ENCODE data around the gene AREL1. TPM values are rescaled to one million over a fixed set of nuclear protein-coding genes. Genes with fewer than 3 reads are reported as not detected.

AREL1 gene
- total and polyA plus RNA-seq, 8 donors = 26.0 to 42.6 (median 28.3) TPM

DNA sequence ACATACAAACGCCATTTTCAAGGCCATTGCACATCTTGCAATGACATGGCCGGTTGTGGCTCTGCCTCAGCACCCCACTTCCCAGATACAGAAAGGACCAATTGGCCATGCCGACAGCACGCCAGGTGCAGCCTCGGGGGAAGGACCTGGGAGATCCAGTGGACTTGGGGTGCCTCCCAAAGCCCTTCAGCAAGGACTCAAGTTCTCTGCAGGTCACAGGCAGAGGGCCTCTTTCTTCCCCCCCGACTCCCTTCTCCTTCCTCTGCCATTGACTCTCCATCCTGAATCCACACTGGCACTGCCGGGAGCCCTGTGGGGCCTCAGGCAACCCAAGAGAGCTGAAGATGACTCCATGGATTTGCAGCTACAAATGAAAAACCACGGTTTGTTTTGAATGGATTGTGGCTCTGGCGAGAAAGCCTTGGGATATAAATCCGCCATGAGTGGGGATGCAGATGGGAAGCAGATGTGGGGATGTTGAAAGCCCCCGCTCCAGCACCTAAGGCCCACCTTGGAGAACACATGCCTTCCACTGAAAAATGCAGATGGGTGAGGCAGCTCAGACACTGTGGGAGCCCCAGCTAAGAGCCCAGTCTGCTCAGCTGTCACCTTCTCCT lies 65.7 kb downstream of the AREL1 start:
- intact Hi-C loops (cut with DNase I) = no loop called here
- ATAC-seq (no peak), DNase-seq (no peak)
- Histone ChIP-seq H3K4me1 (no peaks in the 10 kb centered on the region), H3K27me3 (peaks cover 0 to 18% of the 10 kb centered on the region in 2 donors), H3K36me3 (no peaks in the 10 kb centered on the region), H3K27ac (no peak overlapping the region), H3K4me3 (no peak overlapping the region), H3K9me3 (no peaks in the 10 kb centered on the region)
- TF ChIP-seq, protein P1, sequence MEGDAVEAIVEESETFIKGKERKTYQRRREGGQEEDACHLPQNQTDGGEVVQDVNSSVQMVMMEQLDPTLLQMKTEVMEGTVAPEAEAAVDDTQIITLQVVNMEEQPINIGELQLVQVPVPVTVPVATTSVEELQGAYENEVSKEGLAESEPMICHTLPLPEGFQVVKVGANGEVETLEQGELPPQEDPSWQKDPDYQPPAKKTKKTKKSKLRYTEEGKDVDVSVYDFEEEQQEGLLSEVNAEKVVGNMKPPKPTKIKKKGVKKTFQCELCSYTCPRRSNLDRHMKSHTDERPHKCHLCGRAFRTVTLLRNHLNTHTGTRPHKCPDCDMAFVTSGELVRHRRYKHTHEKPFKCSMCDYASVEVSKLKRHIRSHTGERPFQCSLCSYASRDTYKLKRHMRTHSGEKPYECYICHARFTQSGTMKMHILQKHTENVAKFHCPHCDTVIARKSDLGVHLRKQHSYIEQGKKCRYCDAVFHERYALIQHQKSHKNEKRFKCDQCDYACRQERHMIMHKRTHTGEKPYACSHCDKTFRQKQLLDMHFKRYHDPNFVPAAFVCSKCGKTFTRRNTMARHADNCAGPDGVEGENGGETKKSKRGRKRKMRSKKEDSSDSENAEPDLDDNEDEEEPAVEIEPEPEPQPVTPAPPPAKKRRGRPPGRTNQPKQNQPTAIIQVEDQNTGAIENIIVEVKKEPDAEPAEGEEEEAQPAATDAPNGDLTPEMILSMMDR (IDR thresholded peaks at IDR 0.05) = no peak

DNA sequence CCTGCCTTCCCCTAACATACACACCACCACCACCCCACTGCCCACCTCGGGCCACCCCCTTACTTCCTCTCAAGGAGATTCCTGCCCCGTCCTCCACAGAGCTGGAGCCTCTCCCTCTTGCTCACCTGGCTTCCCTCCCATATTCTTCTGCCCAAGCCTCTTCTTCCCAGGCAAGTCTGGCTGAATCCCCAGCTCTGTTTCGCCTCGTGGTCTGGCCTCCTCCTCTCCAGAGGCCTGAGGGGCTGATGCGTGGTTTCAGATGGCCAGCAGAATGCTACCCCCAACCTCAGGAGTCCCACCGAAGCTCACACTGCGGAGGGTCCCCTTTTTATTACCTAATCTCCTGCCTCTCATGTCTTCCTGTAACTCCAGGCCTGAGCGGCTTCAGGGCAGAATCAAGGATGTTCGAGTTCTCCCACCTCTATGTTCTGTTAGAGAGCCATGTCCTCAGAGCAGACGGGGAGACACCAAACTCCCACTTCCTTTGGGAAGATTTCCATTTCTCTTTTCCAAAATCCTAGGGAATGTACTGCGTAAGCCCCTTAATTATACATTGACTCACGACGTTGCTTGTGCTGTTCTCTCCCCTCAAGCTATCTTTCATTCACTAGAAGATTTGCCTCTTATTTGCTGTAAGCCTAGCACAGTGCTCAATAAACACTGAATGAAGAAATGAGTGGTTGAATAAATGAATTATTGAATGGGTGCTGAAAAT lies 67.0 kb downstream of the AREL1 start:
- H3K4me3 ChIP-seq = no peak overlapping the region
- H3K27ac ChIP-seq = no peak overlapping the region
- H3K36me3 ChIP-seq = no peaks in the 10 kb centered on the region
- TF ChIP-seq, protein P1 (IDR thresholded peaks at IDR 0.05) = no peak
- no peaks in the 10 kb centered on the region for H3K4me1 ChIP-seq
- no peaks in the 10 kb centered on the region for H3K9me3 ChIP-seq
- peaks cover 0 to 18% of the 10 kb centered on the region in 2 donors for H3K27me3 ChIP-seq
- no peak for DNase-seq
- no peak for ATAC-seq
- intact Hi-C loops (cut with DNase I) = no loop called here

DNA sequence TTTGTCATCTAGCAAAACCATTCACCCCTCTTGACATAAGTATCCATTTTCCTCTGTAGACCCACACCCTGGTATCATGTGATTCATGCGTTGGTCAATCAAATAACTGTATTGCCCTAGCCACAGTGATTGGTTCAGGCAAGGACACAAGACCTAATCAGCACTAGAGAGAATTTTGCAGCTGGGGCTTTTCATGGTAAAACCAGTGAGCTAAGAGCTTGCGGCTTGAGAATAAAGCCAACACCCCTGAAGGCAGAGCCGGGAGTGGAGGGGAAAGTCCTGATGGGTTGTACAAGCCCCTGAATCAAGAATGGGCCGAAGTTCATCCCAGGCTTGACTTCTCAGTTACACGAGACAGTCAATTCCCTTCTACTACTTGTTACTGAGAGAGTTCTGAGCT lies 67.6 kb downstream of the AREL1 start:
- TF ChIP-seq, protein P1 (IDR thresholded peaks at IDR 0.05) = no peak
- H3K4me3 ChIP-seq = no peak overlapping the region
- H3K27ac ChIP-seq = no peak overlapping the region
- no peaks in the 10 kb centered on the region for H3K36me3 ChIP-seq
- ATAC-seq = no peak
- no peak for DNase-seq
- intact Hi-C loops (cut with DNase I) = no loop called here
- no peaks in the 10 kb centered on the region for H3K9me3 ChIP-seq
- H3K4me1 ChIP-seq = no peaks in the 10 kb centered on the region
- peaks cover 0 to 18% of the 10 kb centered on the region in 2 donors for H3K27me3 ChIP-seq

DNA sequence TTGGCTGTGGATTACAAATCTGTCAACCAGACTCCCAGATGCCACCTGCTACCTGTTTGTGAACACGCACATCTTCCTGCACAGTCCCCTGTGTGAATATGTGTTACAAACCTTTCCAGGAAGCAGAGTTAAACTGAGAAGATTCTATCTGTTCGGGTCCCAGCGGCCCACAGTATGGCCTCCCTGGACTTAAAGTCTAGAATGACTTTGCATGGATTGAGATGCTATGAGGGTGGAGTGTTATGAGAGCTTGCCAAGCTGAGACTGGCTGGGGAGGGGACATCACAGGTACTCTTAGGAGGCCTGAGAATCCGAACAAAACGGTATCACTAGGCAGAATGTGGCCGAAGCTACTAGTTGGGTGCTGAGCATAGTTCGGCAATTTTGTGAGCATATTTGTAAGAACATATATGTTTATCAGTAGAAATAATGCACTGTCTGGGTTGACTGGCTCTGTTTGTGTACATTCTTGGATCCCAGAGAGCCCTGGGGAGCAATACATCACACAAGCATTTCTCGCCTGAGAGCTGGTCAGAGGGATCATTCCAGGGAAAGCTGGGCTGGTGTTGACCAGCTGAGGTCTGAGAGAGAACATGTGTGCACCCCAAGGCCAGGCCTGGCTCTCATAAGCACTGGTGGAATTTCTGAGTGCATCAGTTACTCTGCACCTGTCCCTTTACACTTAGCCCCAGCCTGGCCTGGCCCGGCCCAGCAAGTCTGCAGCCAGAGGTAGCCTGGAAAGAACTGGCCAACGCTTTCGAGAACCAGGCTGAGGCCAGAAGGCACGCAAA lies 71.1 kb downstream of the AREL1 start:
- H3K4me1 ChIP-seq = no peaks in the 10 kb centered on the region
- H3K36me3 ChIP-seq = no peaks in the 10 kb centered on the region
- TF ChIP-seq, protein P1 (IDR thresholded peaks at IDR 0.05) = no peak
- peaks cover 0 to 14% of the 10 kb centered on the region in 2 donors for H3K27me3 ChIP-seq
- DNase-seq (no peak), ATAC-seq (no peak)
- no peaks in the 10 kb centered on the region for H3K9me3 ChIP-seq
- intact Hi-C loops (cut with DNase I) = no loop called here
- no peak overlapping the region for H3K4me3 ChIP-seq
- no peak overlapping the region for H3K27ac ChIP-seq

DNA sequence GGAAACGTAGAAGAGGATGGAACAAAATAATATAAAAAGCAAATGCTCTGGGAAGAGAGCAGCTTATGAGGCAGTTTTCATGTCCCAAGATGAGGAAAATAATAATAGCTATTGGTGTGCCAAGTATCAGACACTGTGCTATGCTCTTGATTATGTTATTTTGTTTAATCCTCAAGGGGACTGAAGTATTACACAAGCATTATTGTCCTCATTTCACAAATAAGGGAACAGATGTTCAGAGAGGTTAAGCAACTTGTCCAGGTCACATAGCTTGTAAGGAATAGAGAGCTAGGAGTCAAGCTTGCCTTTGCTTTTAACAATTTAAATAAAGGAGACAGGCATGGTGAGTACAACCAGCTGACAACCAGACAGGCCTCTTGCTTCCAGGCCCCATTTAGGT lies 73.9 kb downstream of the AREL1 start:
- intact Hi-C loops (cut with DNase I) = no loop called here
- H3K4me3 ChIP-seq = no peak overlapping the region
- H3K9me3 ChIP-seq = no peaks in the 10 kb centered on the region
- ATAC-seq = no peak
- TF ChIP-seq, protein P1 (IDR thresholded peaks at IDR 0.05) = no peak
- no peaks in the 10 kb centered on the region for H3K27me3 ChIP-seq
- no peaks in the 10 kb centered on the region for H3K36me3 ChIP-seq
- H3K27ac ChIP-seq = no peak overlapping the region
- no peak for DNase-seq
- no peaks in the 10 kb centered on the region for H3K4me1 ChIP-seq

Measured in left lung (tissue), 10 donors.